Measurements from ENCODE around the gene BRWD1. TPM values are rescaled to one million over a fixed set of nuclear protein-coding genes. Genes with fewer than 3 reads are reported as not detected.

Gene BRWD1
- polyA plus RNA-seq, 3 donors = 12.1 to 16.8 (median 12.7) TPM

- intact Hi-C loops (cut with micrococcal nuclease) = no loop called here
- peaks cover 0 to 1% of the 10 kb centered on the region in 2 donors for H3K36me3 Mint-ChIP-seq
- 0% methylated on average over 1 of the region's 3 CpGs for WGBS (ENCODE audit: insufficient coverage)
Measured at GRCh38 chr21:39142972-39143371, 170.5 kb downstream of the BRWD1 start.

GRCh38 chr21:39141502-39141901, 171.9 kb downstream of the BRWD1 start:
- no peak overlapping the region for H3K27ac Mint-ChIP-seq
- Histone ChIP-seq H2AFZ (ENCODE audit: insufficient read depth, low read depth, low read length, poor library complexity, severe bottlenecking) (no peak overlapping the region), H3K9ac (ENCODE audit: insufficient read depth, low read length, poor library complexity, severe bottlenecking) (no peak overlapping the region), H3K79me2 (ENCODE audit: insufficient read depth, low read length) (no peaks in the 10 kb centered on the region), H4K20me1 (ENCODE audit: insufficient read depth, low read length) (no peaks in the 10 kb centered on the region), H3K36me3 (replicated peaks in 1 of 2; ENCODE audit: control insufficient read depth in 1 of 2, insufficient read depth in 2 of 2, low read length in 2 of 2) (no peaks in the 10 kb centered on the region), H3K4me3 (replicated peaks in 1 of 3; ENCODE audit: low read depth in 2 of 3, low read length in 3 of 3) (no peak overlapping the region), H3K9me3 (replicated peaks in 1 of 2; ENCODE audit: control insufficient read depth in 1 of 2, insufficient read depth in 1 of 2, low read length in 2 of 2) (peaks cover 14 to 17% of the 10 kb centered on the region in 2 donors), H3K27ac (ENCODE audit: low read depth in 1 of 2, low read length in 2 of 2) (no peak overlapping the region), H3K4me2 (replicated peaks; ENCODE audit: extremely low read depth, low read length, poor library complexity, severe bottlenecking) (no peak overlapping the region), H3K27me3 (ENCODE audit: control insufficient read depth in 2 of 2, insufficient read depth in 2 of 2, low read length in 2 of 2) (no peaks in the 10 kb centered on the region), H3K4me1 (ENCODE audit: control insufficient read depth in 1 of 2, insufficient read depth in 2 of 2, low read length in 2 of 2) (no peaks in the 10 kb centered on the region)
- no peak overlapping the region for H3K4me3 Mint-ChIP-seq
- peaks cover 0 to 3% (median 3%) of the 10 kb centered on the region in 3 donors for H3K27me3 Mint-ChIP-seq (ENCODE audit: low read depth in 3 of 3)
- H3K4me1 Mint-ChIP-seq = no peaks in the 10 kb centered on the region
- peaks cover 9 to 30% (median 22%) of the 10 kb centered on the region in 7 donors for H3K9me3 Mint-ChIP-seq
- DNase-seq = no peak
- peaks cover 0 to 1% of the 10 kb centered on the region in 2 donors for H3K36me3 Mint-ChIP-seq
- TF ChIP-seq CTCF (IDR thresholded peaks at IDR 0.05) = no peak
- WGBS (ENCODE audit: insufficient coverage) = 100% methylated on average over 3 of the region's 3 CpGs
- intact Hi-C loops (cut with micrococcal nuclease) = no loop called here

More at GRCh38 chr21:39142972-39143371, 170.5 kb downstream of the BRWD1 start:
- Mint-ChIP-seq H3K27ac (no peak overlapping the region), H3K9me3 (peaks cover 9 to 30% (median 22%) of the 10 kb centered on the region in 7 donors), H3K4me1 (no peaks in the 10 kb centered on the region), H3K4me3 (no peak overlapping the region), H3K27me3 (ENCODE audit: low read depth in 3 of 3) (peaks cover 0 to 3% (median 3%) of the 10 kb centered on the region in 3 donors)
- no peaks in the 10 kb centered on the region for H4K20me1 ChIP-seq (ENCODE audit: insufficient read depth, low read length)
- no peak overlapping the region for H3K4me2 ChIP-seq (replicated peaks; ENCODE audit: extremely low read depth, low read length, poor library complexity, severe bottlenecking)
- no peak overlapping the region for H2AFZ ChIP-seq (ENCODE audit: insufficient read depth, low read depth, low read length, poor library complexity, severe bottlenecking)
- H3K79me2 ChIP-seq (ENCODE audit: insufficient read depth, low read length) = no peaks in the 10 kb centered on the region
- H3K9ac ChIP-seq (ENCODE audit: insufficient read depth, low read length, poor library complexity, severe bottlenecking) = no peak overlapping the region
- no peak for DNase-seq
- H3K9me3 ChIP-seq (replicated peaks in 1 of 2; ENCODE audit: control insufficient read depth in 1 of 2, insufficient read depth in 1 of 2, low read length in 2 of 2) = peaks cover 14 to 17% of the 10 kb centered on the region in 2 donors
- H3K4me3 ChIP-seq (replicated peaks in 1 of 3; ENCODE audit: low read depth in 2 of 3, low read length in 3 of 3) = no peak overlapping the region
- H3K36me3 ChIP-seq (replicated peaks in 1 of 2; ENCODE audit: control insufficient read depth in 1 of 2, insufficient read depth in 2 of 2, low read length in 2 of 2) = no peaks in the 10 kb centered on the region
- no peak for TF ChIP-seq CTCF (IDR thresholded peaks at IDR 0.05)
- no peak overlapping the region for H3K27ac ChIP-seq (ENCODE audit: low read depth in 1 of 2, low read length in 2 of 2)
- H3K4me1 ChIP-seq (ENCODE audit: control insufficient read depth in 1 of 2, insufficient read depth in 2 of 2, low read length in 2 of 2) = no peaks in the 10 kb centered on the region
- H3K27me3 ChIP-seq (ENCODE audit: control insufficient read depth in 2 of 2, insufficient read depth in 2 of 2, low read length in 2 of 2) = no peaks in the 10 kb centered on the region

All from CD14-positive monocyte (primary cell).